Peyer's patch (tissue), 4 donors: ENCODE measurements around the gene MYO1H. TPM values are rescaled to one million over a fixed set of nuclear protein-coding genes. Genes with fewer than 3 reads are reported as not detected.
A peak's percentile ranks its signal among the peaks of the same experiment; 100 is the strongest.

ENCODE experiments used
- DNase-seq, 3 donors: peaks; one replicate each; pipeline ENCODE4 v3.0.0-alpha.2; 2017 to 2019
- H3K27ac ChIP-seq, 4 donors: fragments of 200-600 bp; sonication (generic); one replicate each; pipeline ENCODE4 v1.5.1; 2016 to 2019
- H3K27me3 ChIP-seq, 2 donors: fragments of 200-600 bp; sonication (generic); one replicate each; pipeline ENCODE4 v1.5.1; 2019
- H3K36me3 ChIP-seq, 3 donors: fragments of 200-600 bp; sonication (generic); one replicate each; pipeline ENCODE4 v1.5.1; 2016 to 2019
- H3K4me1 ChIP-seq, 4 donors: fragments of 200-600 bp; sonication (generic); one replicate each; pipeline ENCODE4 v1.5.1; 2016 to 2019
- H3K4me3 ChIP-seq, 4 donors: fragments of 200-600 bp; sonication (generic); 1 replicate in 3 of 4; 2 replicates in 1 of 4; pipeline ENCODE4 v1.5.1; 2016 to 2019; ENCODE audit warnings: mild to moderate bottlenecking in 1 of 4
- H3K9me3 ChIP-seq, 4 donors: fragments of 200-600 bp; sonication (generic); one replicate each; pipeline ENCODE4 v1.5.1; 2016 to 2019; ENCODE audit warnings: mild to moderate bottlenecking in 1 of 4
- POLR2A ChIP-seq, 2 donors: fragments of 450-650 bp; IDR thresholded peaks; one replicate each; pipeline ENCODE4 v1.5.1; 2017; ENCODE audit warnings: antibody characterized with exemption in 2 of 2, mild to moderate bottlenecking in 2 of 2, moderate library complexity in 2 of 2
- total RNA-seq, 4 donors: library from RNA; depleted of rRNA; stranded (reverse); fragments of >200 nt; gene quantifications; one replicate each; pipeline ENCODE4 v1.1.0, GENCODE V29; 2016
- TF ChIP-seq, protein P1 (sequence below), 6 experiments: fragments of 450-650 bp in 4 of 6; fragments of 200-600 bp in 2 of 6; sonication (generic) in 1 of 6; IDR thresholded peaks; one replicate each; pipeline ENCODE4 v1.5.1; 2017 to 2019; ENCODE audit warnings: antibody characterized with exemption in 6 of 6, mild to moderate bottlenecking in 3 of 6, moderate library complexity in 1 of 6

Gene MYO1H
- total RNA-seq, 4 donors from 2014 or later: not detected

DNA sequence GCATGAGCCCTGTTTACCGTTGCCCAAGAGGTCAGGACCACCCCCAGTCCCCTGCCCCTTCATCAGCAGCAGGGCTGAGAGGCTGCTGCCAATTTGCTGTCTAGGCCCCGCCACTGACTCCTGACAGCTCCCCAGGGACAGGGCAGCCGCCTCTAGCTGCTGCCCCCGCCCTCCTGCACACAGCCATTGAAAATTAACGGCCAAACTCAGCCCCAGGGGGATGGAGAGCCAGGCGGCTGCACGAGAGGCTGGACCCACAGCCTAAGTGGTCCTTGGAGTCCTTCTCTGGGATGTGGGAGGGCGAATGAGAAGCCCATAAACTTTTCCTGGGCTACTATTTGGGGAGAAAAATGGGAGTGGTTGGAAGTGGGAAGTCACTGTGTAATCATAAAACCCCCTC lies 43.2 kb upstream of the MYO1H start:
- peaks cover 0 to 9% of the 10 kb centered on the region in 2 donors for H3K27me3 ChIP-seq
- no peak overlapping the region for H3K4me3 ChIP-seq
- peaks cover 3 to 8% (median 6%) of the 10 kb centered on the region in 4 donors for H3K4me1 ChIP-seq
- DNase-seq: no peak
- H3K9me3 ChIP-seq: peaks cover 0 to 4% (median 0%) of the 10 kb centered on the region in 4 donors
- H3K36me3 ChIP-seq: no peaks in the 10 kb centered on the region
- no peak overlapping the region for H3K27ac ChIP-seq
- TF ChIP-seq POLR2A (IDR thresholded peaks at IDR 0.05): no peak
- TF ChIP-seq, protein P1, sequence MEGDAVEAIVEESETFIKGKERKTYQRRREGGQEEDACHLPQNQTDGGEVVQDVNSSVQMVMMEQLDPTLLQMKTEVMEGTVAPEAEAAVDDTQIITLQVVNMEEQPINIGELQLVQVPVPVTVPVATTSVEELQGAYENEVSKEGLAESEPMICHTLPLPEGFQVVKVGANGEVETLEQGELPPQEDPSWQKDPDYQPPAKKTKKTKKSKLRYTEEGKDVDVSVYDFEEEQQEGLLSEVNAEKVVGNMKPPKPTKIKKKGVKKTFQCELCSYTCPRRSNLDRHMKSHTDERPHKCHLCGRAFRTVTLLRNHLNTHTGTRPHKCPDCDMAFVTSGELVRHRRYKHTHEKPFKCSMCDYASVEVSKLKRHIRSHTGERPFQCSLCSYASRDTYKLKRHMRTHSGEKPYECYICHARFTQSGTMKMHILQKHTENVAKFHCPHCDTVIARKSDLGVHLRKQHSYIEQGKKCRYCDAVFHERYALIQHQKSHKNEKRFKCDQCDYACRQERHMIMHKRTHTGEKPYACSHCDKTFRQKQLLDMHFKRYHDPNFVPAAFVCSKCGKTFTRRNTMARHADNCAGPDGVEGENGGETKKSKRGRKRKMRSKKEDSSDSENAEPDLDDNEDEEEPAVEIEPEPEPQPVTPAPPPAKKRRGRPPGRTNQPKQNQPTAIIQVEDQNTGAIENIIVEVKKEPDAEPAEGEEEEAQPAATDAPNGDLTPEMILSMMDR (IDR thresholded peaks at IDR 0.05): no peak

DNA sequence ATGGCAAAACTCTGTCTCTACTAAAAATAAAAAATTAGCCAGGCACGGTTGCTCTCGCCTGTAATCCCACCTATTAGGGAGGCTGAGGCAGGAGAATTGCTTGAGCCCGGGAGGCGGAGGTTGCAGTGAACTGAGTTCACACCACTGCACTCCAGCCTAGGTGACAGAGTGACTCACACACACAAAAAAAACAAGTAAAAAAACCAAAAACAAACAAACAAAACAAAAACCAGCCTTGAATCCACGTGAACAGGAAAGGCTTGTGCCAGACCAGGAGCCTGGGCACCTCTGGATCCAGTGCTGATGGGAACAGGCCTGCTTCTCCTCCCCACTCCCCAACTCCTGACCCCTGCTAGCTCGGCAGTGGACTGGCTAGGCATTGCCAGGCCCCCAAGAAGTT lies 42.2 kb upstream of the MYO1H start:
- DNase-seq: no peak
- TF ChIP-seq, protein P1 (IDR thresholded peaks at IDR 0.05): no peak
- no peak for TF ChIP-seq POLR2A (IDR thresholded peaks at IDR 0.05)
- Histone ChIP-seq H3K4me1 (peaks cover 3 to 15% (median 6%) of the 10 kb centered on the region in 4 donors), H3K27ac (no peak overlapping the region), H3K4me3 (no peak overlapping the region), H3K27me3 (peaks cover 0 to 16% of the 10 kb centered on the region in 2 donors), H3K36me3 (no peaks in the 10 kb centered on the region), H3K9me3 (peaks cover 0 to 4% (median 0%) of the 10 kb centered on the region in 4 donors)

DNA sequence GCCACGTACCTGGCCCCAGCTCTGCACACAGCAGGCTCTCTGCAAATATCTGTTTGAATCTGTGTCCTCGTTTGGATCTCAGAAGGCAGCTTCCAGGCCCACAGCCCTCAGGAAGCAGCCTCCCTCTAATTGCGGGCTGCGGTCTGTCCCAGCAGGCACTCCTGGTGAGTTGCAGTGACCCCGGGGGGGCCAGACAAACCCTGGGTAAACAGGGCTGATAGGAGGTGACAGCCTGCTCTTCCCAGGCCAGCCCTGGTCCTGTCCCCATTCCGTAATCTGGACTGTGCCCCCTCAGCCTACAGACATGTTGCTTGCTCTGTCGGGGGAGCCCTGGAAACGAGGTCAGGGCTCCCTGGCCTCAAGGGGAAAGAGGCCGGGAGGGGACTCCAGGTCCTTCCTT lies 40.6 kb upstream of the MYO1H start:
- peaks cover 0 to 17% of the 10 kb centered on the region in 2 donors for H3K27me3 ChIP-seq
- no peak for TF ChIP-seq POLR2A (IDR thresholded peaks at IDR 0.05)
- TF ChIP-seq, protein P1 (IDR thresholded peaks at IDR 0.05): no peak
- DNase-seq: no peak

DNA sequence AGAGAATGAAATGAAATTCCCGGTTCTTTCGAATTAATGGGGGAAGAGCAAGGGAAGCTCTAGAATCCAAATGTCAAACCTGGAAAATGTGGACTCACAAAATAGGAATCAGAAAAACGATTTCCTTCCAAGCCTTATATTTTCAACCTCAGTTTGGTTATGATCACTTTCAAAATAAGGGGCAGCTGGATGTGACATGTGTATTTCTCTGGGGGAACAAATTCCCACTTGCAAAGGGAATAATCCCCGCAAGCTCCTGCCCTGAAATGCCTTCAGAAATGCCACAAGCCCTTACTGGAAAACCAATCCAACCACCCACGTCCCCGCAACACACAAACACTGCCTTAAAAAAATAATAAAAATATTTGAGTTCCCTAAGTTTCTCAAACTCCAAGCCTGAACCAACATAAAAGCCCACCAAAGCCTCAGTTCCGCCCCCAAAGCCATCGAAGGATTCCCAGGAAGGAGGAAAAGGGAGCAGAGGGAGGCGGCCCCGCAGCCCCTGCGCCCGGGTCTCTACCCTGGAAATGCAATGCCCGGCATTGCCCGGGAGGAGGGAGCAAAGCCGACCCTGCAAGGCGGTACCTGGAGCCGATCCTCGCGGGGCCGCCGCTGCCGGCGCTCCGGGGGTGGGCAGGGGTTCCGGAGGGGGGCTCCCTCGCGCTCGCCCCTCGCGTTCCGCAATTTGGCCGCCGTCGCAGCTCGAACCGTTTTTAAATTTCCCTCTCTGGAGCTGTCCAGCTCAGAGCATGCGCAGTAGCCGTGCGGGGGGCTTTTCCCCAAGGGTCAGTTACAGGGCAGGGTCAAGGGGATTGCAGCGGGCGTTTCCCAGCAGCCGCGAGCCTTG lies 38.9 kb upstream of the MYO1H start, which contains the start of gene FOXN4:
FOXN4 (minus strand) TSS at position 751 of the 847 bp plus-strand sequence. CDS start 963 bp downstream, outside the sequence.
- no peak for DNase-seq
- peaks cover 3 to 17% (median 6%) of the 10 kb centered on the region in 4 donors for H3K4me1 ChIP-seq
- peak within 1 kb of the TSS in 3 of 4 donors; percentile 41 to 58 (median 49) for H3K4me3 ChIP-seq
- no peaks in the 10 kb centered on the region for H3K36me3 ChIP-seq
- H3K27me3 ChIP-seq: peaks cover 0 to 17% of the 10 kb centered on the region in 2 donors
- H3K9me3 ChIP-seq: no peaks in the 10 kb centered on the region
- no peak within 1 kb of the TSS for H3K27ac ChIP-seq
- TF ChIP-seq POLR2A (IDR thresholded peaks at IDR 0.05): no peak
- TF ChIP-seq, protein P1 (IDR thresholded peaks at IDR 0.05): no peak

More for the DNA sequence above, 40.6 kb upstream of the MYO1H start:
- Histone ChIP-seq H3K27ac (no peak overlapping the region), H3K36me3 (no peaks in the 10 kb centered on the region), H3K9me3 (no peaks in the 10 kb centered on the region), H3K4me3 (no peak overlapping the region), H3K4me1 (peaks cover 3 to 17% (median 6%) of the 10 kb centered on the region in 4 donors)

DNA sequence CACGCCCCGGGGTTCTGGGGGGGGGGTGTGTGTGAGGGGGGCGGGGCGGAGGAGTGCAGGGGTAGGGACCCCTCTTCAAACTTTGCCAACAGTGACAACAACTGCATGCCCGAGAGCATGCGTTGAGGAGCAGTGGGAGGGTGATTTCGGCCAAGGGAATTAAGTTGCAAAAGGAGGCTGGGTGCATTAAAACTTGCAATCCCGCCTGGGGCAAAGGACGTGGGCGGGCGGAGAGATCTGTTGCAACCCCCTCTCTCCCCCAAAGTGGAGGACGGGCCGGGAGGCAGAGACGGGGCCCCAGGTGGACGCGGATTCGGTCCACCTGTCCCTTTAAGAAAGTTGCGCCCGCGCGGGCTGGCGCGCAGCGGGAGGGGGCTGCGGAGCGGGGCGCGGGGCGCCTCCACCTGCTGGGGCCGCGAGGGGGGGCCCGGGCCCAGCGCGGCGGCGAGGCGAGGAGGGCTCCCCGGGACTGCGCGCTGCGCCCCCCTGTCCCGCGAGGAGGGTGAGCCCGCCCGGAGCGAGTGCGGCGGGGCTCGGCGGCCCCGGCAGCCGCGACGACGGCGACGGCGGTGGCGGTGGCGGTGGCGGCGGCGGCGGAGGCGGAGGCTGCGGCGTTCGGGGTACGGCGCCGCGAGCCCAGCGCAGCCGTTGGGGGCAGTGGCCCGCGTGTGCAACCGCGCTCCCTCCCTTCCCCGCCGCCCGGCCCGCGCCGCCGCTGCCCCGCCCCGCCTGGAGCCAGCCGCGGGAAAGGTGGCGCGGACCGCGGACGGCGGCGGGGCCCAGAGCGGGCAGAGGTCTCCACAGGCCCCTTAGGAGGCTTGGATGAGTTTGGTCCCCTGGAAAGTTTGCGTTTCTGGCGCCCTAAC lies 38.1 kb upstream of the MYO1H start:
- H3K36me3 ChIP-seq: no peaks in the 10 kb centered on the region
- no peaks in the 10 kb centered on the region for H3K9me3 ChIP-seq
- DNase-seq: no peak
- TF ChIP-seq POLR2A (IDR thresholded peaks at IDR 0.05): no peak
- TF ChIP-seq, protein P1 (IDR thresholded peaks at IDR 0.05): no peak
- H3K4me1 ChIP-seq: peaks cover 3 to 17% (median 6%) of the 10 kb centered on the region in 4 donors
- peaks cover 0 to 17% of the 10 kb centered on the region in 2 donors for H3K27me3 ChIP-seq
- no peak overlapping the region for H3K27ac ChIP-seq
- H3K4me3 ChIP-seq: peak overlapping the region in 3 of 4 donors; percentile 41 to 58 (median 49)
